Heart left ventricle (tissue), 16 donors: ENCODE results near the gene PTCD1. TPM values are rescaled to one million over a fixed set of nuclear protein-coding genes. Genes with fewer than 3 reads are reported as not detected.

ENCODE experiments used
- ATAC-seq, 4 donors: fragments of 200-7000 bp; cut with Tn5 transposase; one replicate each; pipeline ENCODE4 v1.9.1; 2020 to 2022; ENCODE audit warnings: moderate library complexity in 4 of 4, mild to moderate bottlenecking in 3 of 4, moderate number of reproducible peaks in 1 of 4
- DNase-seq, 5 donors: peaks; one replicate each; pipeline ENCODE4 v3.0.0-alpha.2; 2020
- H3K27ac ChIP-seq, 12 donors: fragments of 200-600 bp; sonication (generic) in 4 of 12; one replicate each; pipeline versions ENCODE4 v1.5.0 to v1.8.0; 2016 to 2022; ENCODE audit warnings: mild to moderate bottlenecking in 2 of 12
- H3K27me3 ChIP-seq, 9 donors: fragments of 200-600 bp; sonication (generic) in 2 of 9; one replicate each; pipeline versions ENCODE4 v1.5.1 to v1.8.0; 2016 to 2022; ENCODE audit warnings: mild to moderate bottlenecking in 3 of 9
- H3K36me3 ChIP-seq, 9 donors: fragments of 200-600 bp; sonication (generic) in 2 of 9; one replicate each; pipeline versions ENCODE4 v1.5.0 to v1.8.0; 2018 to 2022; ENCODE audit warnings: mild to moderate bottlenecking in 2 of 9
- H3K4me1 ChIP-seq, 12 donors: fragments of 200-600 bp; sonication (generic) in 4 of 12; one replicate each; pipeline versions ENCODE4 v1.5.0 to v1.8.0; 2016 to 2022; ENCODE audit warnings: mild to moderate bottlenecking in 3 of 12
- H3K4me3 ChIP-seq, 12 donors: fragments of 200-600 bp; sonication (generic) in 4 of 12; one replicate each; pipeline versions ENCODE4 v1.5.0 to v1.8.0; 2017 to 2022; ENCODE audit warnings: mild to moderate bottlenecking in 9 of 12, moderate library complexity in 4 of 12
- H3K9me3 ChIP-seq, 12 donors: fragments of 200-600 bp; sonication (generic) in 4 of 12; one replicate each; pipeline versions ENCODE4 v1.5.0 to v1.8.0; 2016 to 2022; ENCODE audit warnings: mild to moderate bottlenecking in 1 of 12
- CTCF ChIP-seq, 12 donors: fragments of 200-600 bp; sonication (generic) in 4 of 12; IDR thresholded peaks; one replicate each; pipeline versions ENCODE4 v1.5.0 to v1.8.0; 2018 to 2022; ENCODE audit warnings: antibody characterized with exemption in 12 of 12, mild to moderate bottlenecking in 5 of 12
- POLR2A ChIP-seq, 2 donors: fragments of 450-650 bp; IDR thresholded peaks; one replicate each; pipeline ENCODE4 v1.6.1; 2017; ENCODE audit warnings: antibody characterized with exemption in 2 of 2, mild to moderate bottlenecking in 2 of 2, moderate library complexity in 2 of 2
- WGBS, 4 donors: extraction: QIAGEN DNeasy Blood & Tissue Kit in 2 of 4; methylation state at CpG; one replicate each; pipeline versions ENCODE4 v1.1.5 to v1.1.7; 2013 to 2018; 5-methylcytosine and 5-hydroxymethylcytosine counted together
- intact Hi-C, 10 donors: fragments of 100-400 bp; cut with DNase I; formaldehyde crosslinking; loops; one replicate each; pipeline versions ENCODE4 v1.11.1 to v1.14.2; 2022
- polyA plus RNA-seq, 2 donors: library from polyadenylated mRNA; stranded (reverse); fragments of 200-250 nt; gene quantifications; one replicate each; pipeline ENCODE4 v1.2.3, GENCODE V29; 2013
- total RNA-seq, 9 donors: library from RNA; depleted of rRNA in 2 of 9; stranded (reverse); fragments of >200 nt in 2 of 9; fragmentation: NEBNext Ultra II Directional in 3 of 9; extraction: Animal tissue kit (Norgen Biotek cat#: 25700) in 3 of 9; gene quantifications; one replicate each; pipeline versions ENCODE4 v1.1.0 to v1.2.4, GENCODE V29; 2016 to 2023
- donor health status: ischemic (EF 13 %, LVEDD 7.1; RV severe dilation, severe dysfunction).
- donor health status: healthy with polysubstance abuse.
- donor health status: DM: no; HTN: yes; CAD: no.
- donor health status: DM: no; HTN: no; CAD: no.
- donor health status: ischemic (EF 25% LVEDD 6.9; RV normal size, moderate dysfunction).
- donor health status: ischemic (EF 25% LVEDD 5.7; RV mildly dilated, moderate dysfunction).
- donor health status: healthy.
- donor health status: DM: yes; HTN: yes; CAD: no.
- donor health status: ischemic (EF 35%, LVEDD 5.7; RV mildly dilated, moderate dysfunction).
- donor health status: nonischemic (EF 11% LVEDD 7.7; RV severe dilation, severe dysfunction).
- donor health status: DM: yes; HTN: yes; CAD: no.
- donor health status: PGD.
- donor health status: ischemic (EF 29% LVEDD 5.4; RV normal size, mild dysfunction).
- donor health status: nonischemic (EF 23%, LVEDD 6.1; RV moderate dilation, normal function).

The PTCD1 gene
- total and polyA plus RNA-seq, 11 donors, result 2.1 to 9.0 (median 3.7) TPM

GRCh38 chr7:99465421-99465768 lies 26.8 kb upstream of the PTCD1 start:
- DNase-seq (no peak), ATAC-seq (peak in 2 of 4 donors; percentile 4 to 25)
- TF ChIP-seq CTCF (IDR thresholded peaks at IDR 0.05) (no peak), POLR2A (IDR thresholded peaks at IDR 0.05) (no peak)
- intact Hi-C loops, result loop anchor here in 2 of 10 donors (2.0 to 5.0 kb wide), 2 partner anchors 25 to 37 kb away; partner anchors contain the start of genes ZKSCAN5 (in 1 of the 2) and ZNF394 (in 1 of the 2)
- Histone ChIP-seq H3K4me3 (peak overlapping the region; percentile 64 to 96 (median 82)), H3K36me3 (peaks cover 0 to 28% (median 15%) of the 10 kb centered on the region in 9 donors), H3K4me1 (peaks cover 8 to 58% (median 29%) of the 10 kb centered on the region in 12 donors), H3K9me3 (no peaks in the 10 kb centered on the region), H3K27me3 (no peaks in the 10 kb centered on the region), H3K27ac (peak overlapping the region; percentile 77 to 96 (median 92))
- WGBS, 4 donors, result 0 to 10% (median 5%) methylated on average over 9 of the region's 9 CpGs

GRCh38 chr7:99461221-99461620 lies 22.6 kb upstream of the PTCD1 start:
- WGBS, 4 donors, result 91 to 94% (median 93%) methylated on average over 2 of the region's 2 CpGs
- no peak for ATAC-seq
- H3K27me3 ChIP-seq, result no peaks in the 10 kb centered on the region
- no peak overlapping the region for H3K27ac ChIP-seq
- no peak for DNase-seq
- H3K4me3 ChIP-seq, result no peak overlapping the region
- H3K9me3 ChIP-seq, result no peaks in the 10 kb centered on the region
- H3K4me1 ChIP-seq, result peaks cover 8 to 61% (median 36%) of the 10 kb centered on the region in 12 donors
- peaks cover 0 to 70% (median 55%) of the 10 kb centered on the region in 9 donors for H3K36me3 ChIP-seq
- intact Hi-C loops, result no loop called here
- TF ChIP-seq CTCF (IDR thresholded peaks at IDR 0.05) (no peak), POLR2A (IDR thresholded peaks at IDR 0.05) (no peak)

- DNase-seq (no peak), ATAC-seq (peak in 3 of 4 donors; percentile 3 to 19 (median 12))
- no peak overlapping the region for H3K4me3 ChIP-seq
- WGBS, 4 donors, result 55 to 69% (median 65%) methylated on average over 11 of the region's 11 CpGs
- H3K27me3 ChIP-seq, result no peaks in the 10 kb centered on the region
- peaks cover 8 to 60% (median 35%) of the 10 kb centered on the region in 12 donors for H3K4me1 ChIP-seq
- intact Hi-C loops, result no loop called here
- H3K9me3 ChIP-seq, result no peaks in the 10 kb centered on the region
- no peak for TF ChIP-seq CTCF (IDR thresholded peaks at IDR 0.05)
- no peak for TF ChIP-seq POLR2A (IDR thresholded peaks at IDR 0.05)
- peak overlapping the region in 1 of 12 donors; percentile 10 for H3K27ac ChIP-seq
- H3K36me3 ChIP-seq, result peaks cover 0 to 74% (median 61%) of the 10 kb centered on the region in 9 donors
Observed at GRCh38 chr7:99460651-99461050, 22.1 kb upstream of the PTCD1 start.

- Histone ChIP-seq H3K36me3 (peaks cover 0 to 87% (median 75%) of the 10 kb centered on the region in 9 donors), H3K4me1 (peaks cover 8 to 48% (median 23%) of the 10 kb centered on the region in 12 donors), H3K27me3 (no peaks in the 10 kb centered on the region), H3K27ac (no peak overlapping the region), H3K9me3 (no peaks in the 10 kb centered on the region), H3K4me3 (no peak overlapping the region)
- DNase-seq, result no peak
- no peak for ATAC-seq
- peak in 3 of 12 donors; percentile 19 to 34 (median 23) for TF ChIP-seq CTCF (IDR thresholded peaks at IDR 0.05)
- TF ChIP-seq POLR2A (IDR thresholded peaks at IDR 0.05), result no peak
- intact Hi-C loops, result no loop called here
- 84 to 91% (median 87%) methylated on average over 8 of the region's 8 CpGs for WGBS, 4 donors
Observed at GRCh38 chr7:99459087-99459486, 20.5 kb upstream of the PTCD1 start.
